ENCODE data around the gene ITPR3.
A peak's percentile ranks its signal among the peaks of the same experiment; 100 is the strongest.

ITPR3 gene

GRCh38 chr6:33686981-33687975 lies 66.2 kb downstream of the ITPR3 start:
- DNase-seq (ENCODE audit: low read depth) = no peak

GRCh38 chr6:33688006-33688405 lies 66.9 kb downstream of the ITPR3 start:
- no peak for DNase-seq (ENCODE audit: low read depth)

GRCh38 chr6:33688451-33689147 lies 67.5 kb downstream of the ITPR3 start:
- no peak for DNase-seq (ENCODE audit: low read depth)

- no peak for DNase-seq (ENCODE audit: low read depth)
Measured at GRCh38 chr6:33689148-33689494, 68.0 kb downstream of the ITPR3 start.

GRCh38 chr6:33689879-33690278 lies 68.8 kb downstream of the ITPR3 start:
- DNase-seq (ENCODE audit: low read depth) = no peak

- no peak for DNase-seq (ENCODE audit: low read depth)
Measured at GRCh38 chr6:33690766-33691165, 69.6 kb downstream of the ITPR3 start.

- DNase-seq (ENCODE audit: low read depth) = no peak
Measured at GRCh38 chr6:33691456-33692077, 70.4 kb downstream of the ITPR3 start.

- no peak for DNase-seq (ENCODE audit: low read depth)
Measured at GRCh38 chr6:33692078-33692759, 71.1 kb downstream of the ITPR3 start.

- no peak for DNase-seq (ENCODE audit: low read depth)
Measured at GRCh38 chr6:33692760-33693158, 71.6 kb downstream of the ITPR3 start.

GRCh38 chr6:33693186-33694105 lies 72.3 kb downstream of the ITPR3 start:
- no peak for DNase-seq (ENCODE audit: low read depth)

GRCh38 chr6:33694401-33694931 lies 73.3 kb downstream of the ITPR3 start:
- DNase-seq (ENCODE audit: low read depth) = peak; percentile 47

GRCh38 chr6:33694977-33695376 lies 73.9 kb downstream of the ITPR3 start:
- DNase-seq (ENCODE audit: low read depth) = no peak

GRCh38 chr6:33695451-33695887 lies 74.3 kb downstream of the ITPR3 start:
- DNase-seq (ENCODE audit: low read depth) = no peak

GRCh38 chr6:33696076-33696475 lies 75.0 kb downstream of the ITPR3 start:
- no peak for DNase-seq (ENCODE audit: low read depth)

- DNase-seq (ENCODE audit: low read depth) = no peak
Measured at GRCh38 chr6:33696548-33697518, 75.7 kb downstream of the ITPR3 start.

- DNase-seq (ENCODE audit: low read depth) = no peak
Measured at GRCh38 chr6:33697845-33698244, 76.7 kb downstream of the ITPR3 start.

GRCh38 chr6:33698494-33698893 lies 77.4 kb downstream of the ITPR3 start:
- no peak for DNase-seq (ENCODE audit: low read depth)

GRCh38 chr6:33699131-33699530 lies 78.0 kb downstream of the ITPR3 start:
- DNase-seq (ENCODE audit: low read depth) = no peak

GRCh38 chr6:33699739-33700138 lies 78.6 kb downstream of the ITPR3 start:
- DNase-seq (ENCODE audit: low read depth) = no peak
